Posterior cingulate gyrus (tissue), 11 donors: ENCODE results near the gene TAF1C.
"Not testable (repeated sequence)": the region's sequence is repeated elsewhere in the genome, so short reads cannot be mapped to it uniquely, and the experiment has no call there.

Source experiments
- DNase-seq, 10 donors: peaks; one replicate each; pipeline versions ENCODE4 v3.0.0 to v3.0.0-alpha.2; 2020 to 2021; ENCODE audit warnings: mixed read lengths in 3 of 10
- intact Hi-C: fragments of 100-400 bp; cut with DNase I; formaldehyde crosslinking; loops from one replicate; pipeline ENCODE4 v1.15.1; 2023

Gene TAF1C

DNA sequence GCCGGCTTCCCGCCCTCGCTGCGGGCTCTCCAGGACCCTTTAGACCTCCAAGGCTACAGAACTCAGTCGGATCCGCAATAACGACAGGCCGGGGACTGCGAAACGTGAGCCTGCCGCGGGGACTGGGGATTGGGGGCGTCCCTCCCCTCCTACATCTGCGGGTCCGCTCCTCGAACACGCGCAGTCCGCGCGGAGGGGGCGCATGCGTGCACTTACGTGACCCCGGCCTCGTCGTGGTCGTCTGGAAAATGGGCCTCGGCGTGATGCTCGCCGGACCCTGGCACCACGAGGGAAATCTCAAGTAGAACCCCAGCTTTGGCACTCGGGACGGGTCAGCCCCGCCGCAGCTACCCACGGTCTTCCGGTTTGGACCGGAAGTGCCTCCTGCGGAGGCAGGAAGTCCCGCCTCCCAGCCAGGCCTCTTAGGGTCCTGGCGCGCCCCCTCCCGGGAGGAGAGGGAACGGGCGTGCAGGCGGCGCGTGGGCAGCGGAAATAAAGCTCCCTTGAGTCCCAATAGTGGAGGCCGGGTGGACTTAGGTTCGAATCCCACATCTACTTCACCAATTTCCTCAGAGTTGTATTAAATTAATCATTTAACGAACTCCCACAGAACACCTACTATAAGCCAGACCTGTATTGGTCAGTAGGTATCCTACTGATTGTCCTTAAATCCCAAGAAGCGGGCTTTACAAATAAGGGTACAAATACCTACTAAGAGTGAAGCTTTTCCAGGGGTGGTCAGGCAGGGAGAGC is at the start of gene TAF1C:
Gene TAF1C, minus strand, starts transcription at position 373 of the 753 bp plus-strand sequence. CDS start 2,069 bp downstream, outside the sequence.
- intact Hi-C loops: loop anchor here (1.0 to 10.0 kb wide), 4 partner anchors 45 to 220 kb away; partner anchors contain the start of gene NECAB2
- DNase-seq: peak; percentile 79 to 98 (median 89)

DNA sequence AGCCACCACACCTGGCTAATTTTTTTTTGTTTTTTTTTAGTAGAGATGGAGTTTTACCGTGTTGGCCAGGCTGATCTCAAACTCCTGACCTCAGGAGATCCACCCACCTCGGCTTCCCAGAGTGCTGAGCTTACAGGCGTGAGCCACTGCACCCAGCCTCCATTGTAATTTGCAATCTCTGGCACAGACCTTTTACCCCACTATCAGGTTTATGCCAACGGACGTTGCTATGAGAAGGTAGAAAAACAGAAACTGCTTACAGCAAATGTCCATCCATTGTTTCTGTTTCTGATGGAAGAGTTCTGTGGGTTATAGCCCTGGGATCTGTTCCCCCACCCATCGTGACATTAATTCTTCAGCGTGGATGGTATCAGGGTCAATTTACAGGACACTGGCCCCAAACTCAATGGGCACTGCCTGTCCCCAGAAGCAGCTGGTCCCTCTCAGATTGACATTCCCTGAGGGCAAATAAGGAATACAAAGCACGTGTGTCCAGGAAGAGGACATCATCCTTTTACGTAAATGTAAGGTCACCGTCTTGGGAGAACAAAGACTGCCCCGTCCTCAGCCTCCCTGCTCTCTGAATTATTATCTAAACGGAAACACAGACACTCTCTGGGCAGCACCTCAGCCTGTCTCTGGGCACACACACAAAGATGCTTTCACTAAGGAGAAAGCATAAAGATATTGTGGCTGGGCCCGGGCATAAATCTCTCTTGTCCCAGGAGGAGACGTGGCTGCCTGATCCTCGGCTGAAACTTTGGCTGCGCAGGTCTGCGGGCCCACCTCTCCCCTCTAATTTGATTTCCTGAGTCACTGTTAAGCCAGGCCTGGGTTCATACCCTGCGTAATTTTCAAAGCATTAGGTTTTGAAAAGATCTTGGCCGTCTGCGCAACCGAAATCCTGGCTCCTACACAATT is 47.7 kb upstream of the TAF1C start:
- DNase-seq: peak in 1 of 10 donors; percentile 65
- intact Hi-C loops: no loop called here

DNA sequence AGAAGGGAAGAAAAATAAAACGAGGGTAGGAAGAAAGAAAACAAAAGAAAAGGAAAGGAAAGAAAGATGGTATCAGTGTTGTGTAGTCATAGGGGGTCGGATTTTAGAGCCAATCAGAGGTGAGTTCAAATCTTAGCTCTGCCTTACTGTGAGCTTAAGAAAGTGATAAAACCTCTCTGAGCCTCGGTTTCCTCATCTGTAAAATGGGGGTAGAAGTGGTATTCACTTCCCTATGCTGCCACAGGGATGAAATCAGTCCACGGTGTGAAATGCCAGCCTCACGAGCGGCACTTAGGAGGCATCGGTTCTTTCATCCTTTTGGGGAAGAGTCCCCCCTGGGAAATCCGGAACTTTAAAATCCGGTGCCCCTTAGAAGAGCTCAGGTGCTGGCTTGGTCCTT is 46.9 kb upstream of the TAF1C start:
- no peak for DNase-seq
- intact Hi-C loops: no loop called here

- intact Hi-C loops: no loop called here
- DNase-seq: peak in 1 of 10 donors; percentile 13
Observed at GRCh38 chr16:84232969-84233368, 46.1 kb upstream of the TAF1C start.

DNA sequence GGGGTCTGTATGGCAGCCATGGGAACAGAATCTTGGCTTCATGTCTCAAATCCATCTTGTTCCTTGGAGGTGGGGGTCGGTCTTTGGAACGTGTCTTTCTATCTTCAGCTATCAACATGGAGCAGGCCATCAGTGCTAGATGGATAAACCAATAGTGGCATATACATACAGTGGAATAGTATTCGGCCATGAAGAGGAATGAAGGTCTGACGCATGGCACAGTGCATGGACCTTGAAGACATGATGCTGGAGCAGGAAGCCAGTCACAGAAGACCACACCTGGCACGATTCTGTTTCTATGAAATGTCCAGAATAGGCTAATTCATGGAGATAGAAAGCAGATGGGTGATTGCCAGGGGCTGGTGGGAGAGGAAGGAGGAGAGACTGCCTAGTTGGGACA is 45.2 kb upstream of the TAF1C start:
- DNase-seq: peak in 1 of 10 donors; percentile 16
- intact Hi-C loops: no loop called here

GRCh38 chr16:84229471-84229870 is 42.6 kb upstream of the TAF1C start:
- DNase-seq: no peak
- intact Hi-C loops: no loop called here

DNA sequence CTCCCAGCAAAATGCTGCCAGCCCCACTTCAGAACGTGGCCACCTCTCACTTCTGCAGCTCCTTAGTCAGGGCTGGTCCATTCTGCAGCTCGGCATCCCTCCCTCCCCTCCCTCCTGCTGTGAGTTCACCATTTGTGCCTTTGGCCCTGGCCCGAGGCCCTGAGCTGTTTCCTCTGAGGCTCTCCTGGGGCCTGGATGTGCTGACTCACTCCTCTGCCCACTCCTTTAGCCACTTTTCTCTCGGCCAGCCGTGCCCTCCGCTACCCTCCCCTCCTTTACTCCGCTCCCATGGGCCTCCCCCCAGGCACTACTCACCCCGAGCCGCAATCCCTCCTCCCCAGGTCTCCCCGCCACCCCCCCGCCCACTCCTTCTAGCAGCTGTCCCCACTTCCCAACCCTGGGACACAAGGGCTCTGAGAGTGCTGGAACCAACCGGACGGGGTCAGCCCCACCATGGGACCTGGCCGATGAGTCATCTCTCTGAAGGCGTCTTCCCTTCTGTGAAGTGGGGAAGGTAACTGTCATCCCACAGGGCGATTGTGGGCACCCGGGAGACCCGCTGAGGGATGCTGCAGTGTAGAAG is 41.5 kb upstream of the TAF1C start:
- intact Hi-C loops: no loop called here
- peak in 5 of 10 donors; percentile 15 to 87 (median 32) for DNase-seq

GRCh38 chr16:84227548-84227947 is 40.7 kb upstream of the TAF1C start:
- intact Hi-C loops: no loop called here
- DNase-seq: no peak

- no peak for DNase-seq
- intact Hi-C loops: no loop called here
Observed at GRCh38 chr16:84226026-84226425, 39.2 kb upstream of the TAF1C start.

DNA sequence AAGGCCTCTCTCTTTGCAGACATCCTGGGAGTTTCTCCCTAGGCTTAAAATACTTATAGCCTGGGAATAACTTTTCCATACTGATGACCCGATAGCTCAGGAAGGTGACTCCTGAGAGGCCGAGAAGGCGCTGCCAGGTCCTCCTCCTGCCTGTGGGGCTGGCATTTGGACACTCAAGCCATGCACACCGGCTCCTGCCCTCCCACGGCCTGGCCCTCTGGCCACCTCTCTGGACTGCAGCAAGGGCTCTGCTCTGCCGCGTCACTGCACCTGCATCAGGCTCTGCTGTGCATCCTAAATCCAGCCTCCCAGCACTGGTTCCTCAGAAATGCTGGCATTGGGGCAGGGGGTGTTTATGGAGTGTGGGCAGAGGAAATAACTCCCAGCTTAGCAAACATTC is 38.7 kb upstream of the TAF1C start:
- DNase-seq: no peak
- intact Hi-C loops: no loop called here

DNA sequence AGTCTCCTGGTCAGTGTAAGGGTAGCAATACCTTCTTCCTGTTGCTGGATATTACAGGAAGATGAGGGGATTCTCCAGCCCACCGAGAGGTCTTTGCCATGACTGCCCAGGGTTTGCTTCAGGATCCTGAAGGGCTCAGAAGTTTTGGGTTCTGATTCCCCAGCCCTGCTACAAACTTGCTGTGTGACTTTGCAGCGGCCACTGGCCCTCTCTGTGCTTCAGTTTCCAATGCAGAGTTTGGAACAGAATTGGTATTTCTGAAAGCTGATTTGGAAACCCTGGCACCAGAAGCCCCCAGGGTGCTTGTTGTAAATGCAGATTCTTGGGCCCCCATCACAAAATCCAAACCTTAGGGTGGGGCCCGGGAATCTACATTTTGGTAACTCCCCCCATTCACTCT is 38.3 kb upstream of the TAF1C start:
- no peak for DNase-seq
- intact Hi-C loops: no loop called here

GRCh38 chr16:84224554-84224953 is 37.7 kb upstream of the TAF1C start:
- intact Hi-C loops: no loop called here
- peak in 1 of 10 donors; percentile 9 for DNase-seq

GRCh38 chr16:84223456-84223855 is 36.6 kb upstream of the TAF1C start:
- intact Hi-C loops: no loop called here
- DNase-seq: no peak

DNA sequence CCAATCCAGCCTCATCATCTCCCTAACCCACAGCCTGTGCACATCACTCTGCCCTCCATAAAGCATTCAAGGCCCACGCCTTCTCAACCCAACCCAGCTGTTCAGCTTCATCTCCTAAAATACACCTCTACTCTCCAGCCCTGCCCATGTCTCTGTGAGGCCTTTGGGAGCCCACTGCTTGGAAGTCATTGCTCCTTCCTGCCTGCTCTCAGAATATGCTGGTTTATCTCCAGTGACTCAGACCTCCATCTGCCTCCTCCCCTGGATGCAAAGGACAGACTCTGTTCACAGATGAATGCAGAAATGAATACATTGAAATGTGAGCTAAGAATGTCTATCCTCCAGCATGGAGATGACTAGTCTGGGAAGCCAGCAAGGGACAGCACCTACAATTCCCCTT is 34.0 kb upstream of the TAF1C start:
- DNase-seq: no peak
- intact Hi-C loops: no loop called here

DNA sequence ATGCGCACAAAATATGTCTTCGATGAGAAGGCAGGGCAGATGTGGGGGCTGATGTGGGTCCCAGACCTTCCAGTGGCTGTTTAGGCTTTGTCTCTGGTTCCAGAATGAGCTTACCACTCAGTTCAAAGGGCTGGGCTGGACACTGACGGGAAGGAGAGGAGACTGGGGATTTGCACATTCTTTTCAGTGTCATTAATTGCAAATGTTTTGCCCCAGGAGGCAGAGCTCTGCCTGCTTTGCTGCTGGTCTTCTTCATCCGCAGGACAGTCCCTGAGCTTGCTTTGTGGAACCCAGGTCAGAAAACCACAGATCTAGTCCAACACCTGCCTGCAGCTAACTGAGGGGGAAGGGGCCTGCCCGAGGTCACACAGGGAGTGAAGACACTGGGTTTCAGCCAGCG is 32.1 kb upstream of the TAF1C start:
- intact Hi-C loops: no loop called here

DNA sequence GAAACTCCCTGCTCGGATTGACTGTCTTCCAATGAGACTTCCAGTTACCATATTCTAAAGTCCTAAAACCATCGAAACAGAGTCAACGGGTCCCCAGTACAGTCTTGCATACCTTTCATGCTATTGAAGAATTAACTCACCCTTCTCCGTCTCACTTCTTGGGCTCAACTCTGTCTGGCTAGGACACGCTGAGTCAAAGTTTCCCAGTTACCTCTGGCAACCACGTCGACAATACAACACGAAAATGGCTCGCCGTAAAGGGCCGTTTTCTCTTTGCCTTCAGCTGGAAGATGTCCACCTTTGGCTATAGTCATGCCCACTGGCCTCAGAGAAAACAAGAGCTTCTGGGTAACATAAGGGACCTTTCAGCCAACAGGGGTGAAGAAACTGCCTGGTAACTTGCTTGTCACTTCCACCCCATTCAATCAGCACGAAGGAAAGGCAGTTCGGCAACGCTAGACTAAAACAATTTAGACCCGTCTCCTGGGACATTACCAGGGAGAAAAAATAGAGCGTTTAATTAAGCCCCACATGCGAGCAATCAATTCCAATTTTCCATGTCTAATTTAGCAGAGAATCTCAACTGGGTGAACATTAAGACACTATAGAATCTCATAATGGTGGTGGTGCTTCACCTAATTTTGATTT is 31.4 kb upstream of the TAF1C start:
- DNase-seq: peak in 1 of 10 donors; percentile 18
- intact Hi-C loops: no loop called here

More for the DNA sequence above, 32.1 kb upstream of the TAF1C start:
- DNase-seq: peak in 1 of 10 donors; percentile 6

DNA sequence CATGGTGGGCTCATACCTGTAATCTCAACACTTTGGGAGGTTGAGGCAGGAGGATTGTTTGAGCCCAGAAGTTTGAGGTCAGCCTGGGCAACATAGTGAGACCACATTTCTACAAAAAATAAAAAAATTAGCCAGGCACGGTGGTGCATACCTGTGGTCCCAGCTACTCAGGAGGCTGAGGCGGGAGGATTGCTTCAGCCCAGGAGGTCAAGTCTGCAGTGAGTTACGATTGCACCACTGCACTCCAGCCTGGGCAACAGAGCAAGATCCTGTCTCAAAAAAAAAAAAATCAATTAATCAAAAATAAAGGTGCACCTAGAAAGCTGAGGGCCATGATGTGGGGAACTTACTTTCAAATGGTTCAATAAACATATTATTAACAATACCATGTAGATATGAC is 29.3 kb upstream of the TAF1C start:
- intact Hi-C loops: not testable (repeated sequence)

GRCh38 chr16:84215531-84215930 is 28.7 kb upstream of the TAF1C start:
- DNase-seq: no peak
- intact Hi-C loops: no loop called here

More for the DNA sequence above, 29.3 kb upstream of the TAF1C start:
- DNase-seq: peak in 1 of 10 donors; percentile 46

DNA sequence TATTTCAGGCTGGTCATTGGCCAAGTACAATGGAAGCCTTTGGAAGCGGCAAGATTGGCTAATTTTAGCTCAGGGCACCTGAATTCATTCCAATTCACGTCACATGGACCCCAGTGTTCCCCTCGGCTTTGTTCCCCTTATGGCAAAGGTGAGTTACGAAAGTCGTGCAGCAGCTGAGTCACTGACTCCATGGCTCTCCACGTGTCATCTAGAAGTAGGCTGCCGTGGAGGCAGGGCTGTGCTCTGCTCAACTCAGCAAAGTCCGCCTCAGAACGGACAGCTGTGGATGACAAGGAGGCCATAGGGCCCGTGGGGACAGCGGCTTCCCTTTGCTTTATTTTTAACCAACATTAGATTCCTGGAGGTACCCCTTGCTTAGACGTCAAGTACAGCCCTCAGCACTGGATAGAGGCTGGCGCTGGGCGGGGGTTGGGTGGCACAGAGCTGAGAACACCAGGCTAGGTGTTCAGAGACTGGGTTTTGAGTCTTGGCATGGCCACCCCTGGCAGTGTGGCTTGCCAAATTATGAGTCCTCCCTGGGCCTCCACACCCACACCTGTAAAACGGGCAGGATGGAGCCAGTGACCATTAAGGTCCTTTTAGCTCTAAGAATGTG is 27.7 kb upstream of the TAF1C start:
- intact Hi-C loops: no loop called here
- DNase-seq: peak in 2 of 10 donors; percentile 49 to 50

GRCh38 chr16:84212631-84213030 is 25.8 kb upstream of the TAF1C start:
- intact Hi-C loops: no loop called here
- peak in 1 of 10 donors; percentile 26 for DNase-seq
